Neural cell (in vitro differentiated cells): ENCODE results near the gene ZNF668. TPM values are rescaled to one million over a fixed set of nuclear protein-coding genes. Genes with fewer than 3 reads are reported as not detected.
"Not testable (repeated sequence)": the region's sequence is repeated elsewhere in the genome, so short reads cannot be mapped to it uniquely, and the experiment has no call there.

ENCODE experiments used
- H2AFZ ChIP-seq: fragments of 200-600, 300-800 bp; sonication (generic), shearing (Covaris generic); 2 replicates; pipeline ENCODE4 v1.6.0; 2014; ENCODE audit warnings: low read depth, mild to moderate bottlenecking, antibody characterized with exemption, low read length, moderate library complexity
- H3F3A ChIP-seq: fragments of 200-600 bp; shearing (Covaris generic); 2 replicates; pipeline ENCODE4 v1.6.1; 2016; ENCODE audit warnings: mild to moderate bottlenecking, moderate library complexity, mixed read lengths, antibody characterized with exemption, low read length; ENCODE audit not compliant: insufficient read depth, poor library complexity, severe bottlenecking
- H3K27ac ChIP-seq: fragments of 200-600, 300-800 bp; sonication (generic), shearing (Covaris generic); 2 replicates; pipeline ENCODE4 v1.5.1; 2014; ENCODE audit warnings: mild to moderate bottlenecking, low read length, moderate library complexity
- H3K27me3 ChIP-seq: fragments of 300-800, 200-600 bp; sonication (generic), shearing (Covaris generic); 2 replicates; pipeline ENCODE4 v1.6.0; 2014; ENCODE audit warnings: mild to moderate bottlenecking, low read depth, low read length, moderate library complexity; ENCODE audit not compliant: insufficient read depth
- H3K36me3 ChIP-seq: fragments of 300-800, 200-600 bp; sonication (generic), shearing (Covaris generic); 2 replicates; pipeline ENCODE4 v1.5.1; 2014; ENCODE audit warnings: mild to moderate bottlenecking, antibody characterized with exemption, low read length, moderate library complexity; ENCODE audit not compliant: insufficient read depth
- H3K4me2 ChIP-seq: fragments of 300-800, 200-600 bp; sonication (generic), shearing (Covaris generic); 2 replicates; pipeline ENCODE4 v1.6.0; 2014; ENCODE audit warnings: mild to moderate bottlenecking, low read length
- H3K4me3 ChIP-seq: fragments of 300-800, 200-600 bp; sonication (generic), shearing (Covaris generic); 2 replicates; pipeline ENCODE4 v1.5.1; 2014; ENCODE audit warnings: mild to moderate bottlenecking, low read length, moderate library complexity
- H3K79me2 ChIP-seq: fragments of 200-600 bp; shearing (Covaris generic); replicated peaks from 2 replicates; pipeline ENCODE4 v1.6.0; 2014; ENCODE audit warnings: mild to moderate bottlenecking, low read length, moderate library complexity; ENCODE audit not compliant: insufficient read depth
- H3K9ac ChIP-seq: fragments of 300-800, 200-600 bp; sonication (generic), shearing (Covaris generic); 2 replicates; pipeline ENCODE4 v1.6.1; 2016; ENCODE audit warnings: mild to moderate bottlenecking, low read length, mixed read lengths
- H3K9me2 ChIP-seq: fragments of 200-600 bp; shearing (Covaris generic); 2 replicates; pipeline ENCODE4 v1.6.1; 2016; ENCODE audit warnings: mild to moderate bottlenecking, low read length, mixed read lengths; ENCODE audit not compliant: insufficient read depth
- H3K9me3 ChIP-seq: fragments of 200-600, 300-800 bp; sonication (generic), shearing (Covaris generic); 2 replicates; pipeline ENCODE4 v1.6.1; 2016; ENCODE audit warnings: mild to moderate bottlenecking, mixed run types, low read length, moderate library complexity, mixed read lengths
- H4K20me1 ChIP-seq: fragments of 200-600 bp; shearing (Covaris generic); 2 replicates; pipeline ENCODE4 v1.6.1; 2016; ENCODE audit warnings: mild to moderate bottlenecking, mixed run types; ENCODE audit not compliant: insufficient read depth
- CTCF ChIP-seq: fragments of 450-650 bp; IDR thresholded peaks from 2 replicates; pipeline ENCODE4 v1.5.1; 2014; ENCODE audit warnings: antibody characterized with exemption, mild to moderate bottlenecking, moderate library complexity; ENCODE audit not compliant: poor library complexity, severe bottlenecking
- EZH2 ChIP-seq: fragments of 200-600, 300-800 bp; shearing (Covaris generic), sonication (generic); IDR thresholded peaks from 2 replicates; pipeline ENCODE4 v1.6.1; 2014; ENCODE audit warnings: antibody characterized with exemption, low read length, borderline replicate concordance, mild to moderate bottlenecking; ENCODE audit not compliant: insufficient read depth, poor library complexity, severe bottlenecking
- MXI1 ChIP-seq: fragments of 450-650 bp; conservative IDR thresholded peaks from 2 replicates; pipeline ENCODE4 v1.6.1; 2014; ENCODE audit warnings: antibody characterized with exemption, mild to moderate bottlenecking; ENCODE audit not compliant: poor library complexity, severe bottlenecking
- SMC3 ChIP-seq: fragments of 450-650 bp; conservative IDR thresholded peaks from 2 replicates; pipeline ENCODE4 v1.6.1; 2014; ENCODE audit warnings: antibody characterized with exemption, mild to moderate bottlenecking, moderate library complexity; ENCODE audit not compliant: poor library complexity
- TAF1 ChIP-seq: IDR thresholded peaks from 2 replicates; pipeline ENCODE4 v1.6.1; 2012; ENCODE audit warnings: low read depth
- polyA plus RNA-seq: library from polyadenylated mRNA; depleted of rRNA; stranded (reverse); fragments of >200 nt; gene quantifications from 2 replicates; pipeline ENCODE4 v1.2.3, GENCODE V29; 2014

The ZNF668 gene
- polyA plus RNA-seq, 1 donor from 2014 or later = 17.8 TPM

DNA sequence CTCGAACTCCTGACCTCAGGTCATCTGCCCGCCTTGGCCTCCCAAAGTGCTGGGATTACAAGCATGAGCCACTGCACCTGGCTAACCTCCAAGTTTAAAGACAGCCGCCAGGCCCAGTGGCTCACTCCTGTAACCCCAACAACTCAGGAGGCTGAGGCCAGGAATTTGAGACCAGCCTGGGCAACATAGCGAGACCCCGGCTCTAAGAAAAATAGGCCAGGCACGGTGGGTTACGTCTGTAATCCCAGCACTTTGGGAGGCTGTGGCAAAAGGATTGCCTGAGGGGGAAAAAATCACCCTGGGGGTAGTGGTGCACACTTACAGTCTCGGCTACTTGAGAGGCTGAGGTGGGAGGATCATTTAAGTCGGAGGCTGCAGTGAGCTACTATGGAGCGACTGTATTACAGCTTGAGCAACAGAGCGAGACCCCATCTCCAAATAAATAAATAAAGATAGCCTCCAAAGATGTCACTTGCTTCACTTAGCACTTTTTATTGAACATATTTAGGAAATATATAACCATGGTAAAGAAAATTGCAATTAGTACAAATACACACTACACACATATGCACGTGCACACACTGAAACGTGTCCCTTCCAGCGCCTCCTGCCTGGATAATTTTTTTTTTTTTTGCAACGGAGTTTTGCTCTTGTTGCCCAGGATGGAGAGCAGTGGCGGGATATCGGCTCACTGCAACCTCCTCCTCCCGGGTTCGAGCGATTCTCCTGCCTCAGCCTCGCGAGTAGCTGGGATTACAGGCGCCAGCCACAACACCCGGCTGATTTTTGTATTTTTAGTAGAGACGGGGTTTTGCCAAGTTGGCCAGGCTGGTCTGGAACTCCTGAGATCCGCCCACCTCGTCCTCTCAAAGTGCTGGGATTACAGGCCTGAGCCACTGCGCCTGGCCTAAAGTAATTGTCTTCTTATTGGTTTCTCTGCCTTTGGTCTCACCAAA is 32.7 kb upstream of the ZNF668 start:
- H4K20me1 ChIP-seq = no peaks in the 10 kb centered on the region
- H3K79me2 ChIP-seq = no peaks in the 10 kb centered on the region
- no peak overlapping the region for H2AFZ ChIP-seq
- no peaks in the 10 kb centered on the region for H3K9me3 ChIP-seq
- no peaks in the 10 kb centered on the region for H3K27me3 ChIP-seq
- H3F3A ChIP-seq = no peaks in the 10 kb centered on the region
- no peak overlapping the region for H3K4me2 ChIP-seq
- H3K36me3 ChIP-seq = no peaks in the 10 kb centered on the region
- H3K4me3 ChIP-seq = no peak overlapping the region
- H3K9me2 ChIP-seq = no peaks in the 10 kb centered on the region
- H3K27ac ChIP-seq = no peak overlapping the region
- H3K9ac ChIP-seq = no peak overlapping the region
- no peak for TF ChIP-seq CTCF
- TF ChIP-seq SMC3 = no peak
- no peak for TF ChIP-seq EZH2
- TF ChIP-seq TAF1 = no peak

GRCh38 chr16:31105677-31106213 is 31.7 kb upstream of the ZNF668 start:
- no peaks in the 10 kb centered on the region for H3K36me3 ChIP-seq
- no peaks in the 10 kb centered on the region for H3K9me2 ChIP-seq
- H3K27ac ChIP-seq = no peak overlapping the region
- no peak overlapping the region for H3K4me3 ChIP-seq
- H3K9ac ChIP-seq = no peak overlapping the region
- no peaks in the 10 kb centered on the region for H3K9me3 ChIP-seq
- no peak overlapping the region for H3K4me2 ChIP-seq
- no peaks in the 10 kb centered on the region for H3K27me3 ChIP-seq
- no peak overlapping the region for H2AFZ ChIP-seq
- H3F3A ChIP-seq = no peaks in the 10 kb centered on the region
- peak; percentile 44 for TF ChIP-seq CTCF
- no peak for TF ChIP-seq MXI1
- H3K79me2 ChIP-seq = no peaks in the 10 kb centered on the region
- H4K20me1 ChIP-seq = no peaks in the 10 kb centered on the region

DNA sequence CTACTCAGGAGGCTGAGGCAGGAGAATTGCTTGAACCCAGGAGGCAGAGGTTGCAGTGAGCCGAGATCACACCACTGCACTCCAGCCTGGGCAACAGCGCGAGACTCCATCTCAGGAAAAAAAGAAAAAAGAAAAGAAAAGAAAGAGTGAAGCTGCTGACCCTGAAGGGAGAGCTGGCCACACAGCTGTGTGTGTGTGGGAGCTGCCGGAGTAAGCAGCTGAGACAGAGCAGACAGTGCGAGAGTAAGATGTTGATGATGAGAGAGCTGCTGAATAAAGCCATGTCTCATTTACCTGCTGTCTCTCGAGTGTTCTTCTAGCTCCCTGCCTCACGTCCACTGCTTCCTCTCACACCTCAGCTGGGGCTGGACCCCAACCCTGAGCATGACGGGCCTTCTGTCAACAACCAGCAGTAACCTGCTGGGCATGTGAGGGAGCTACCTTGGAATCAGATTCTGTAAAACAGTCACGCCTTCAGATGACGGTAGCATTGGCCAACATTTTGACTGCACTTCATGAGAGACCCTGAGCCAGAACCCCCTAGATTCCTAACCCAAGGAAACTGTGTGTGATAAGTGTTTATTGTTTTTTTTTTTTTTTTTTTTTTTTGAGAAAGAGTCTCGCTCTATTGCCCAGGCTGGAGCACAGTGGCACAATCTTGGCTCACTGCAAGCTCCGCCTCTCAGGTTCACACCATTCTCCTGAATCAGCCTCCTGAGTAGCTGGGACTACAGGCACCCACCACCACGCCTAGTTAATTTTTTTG is 27.0 kb upstream of the ZNF668 start:
- H3K27ac ChIP-seq, H3F3A ChIP-seq: not testable (repeated sequence)

More for the DNA sequence above, 27.0 kb upstream of the ZNF668 start:
- H3K4me3 ChIP-seq, H3K9me3 ChIP-seq, H3K4me2 ChIP-seq, H3K27me3 ChIP-seq, H3K9ac ChIP-seq, H3K79me2 ChIP-seq, H4K20me1 ChIP-seq, H2AFZ ChIP-seq, H3K36me3 ChIP-seq, H3K9me2 ChIP-seq: not testable (repeated sequence)
